GM21717 (cell line): ENCODE results near the gene PTPN12.
"Not testable (repeated sequence)": the region's sequence is repeated elsewhere in the genome, so short reads cannot be mapped to it uniquely, and the experiment has no call there.

Experiments
- ATAC-seq: cut with Tn5 transposase; IDR thresholded peaks from one replicate; pipeline ENCODE4 v1.9.1; 2021; ENCODE audit warnings: mild to moderate bottlenecking, moderate library complexity; ENCODE audit not compliant: unreplicated experiment

Gene PTPN12

DNA sequence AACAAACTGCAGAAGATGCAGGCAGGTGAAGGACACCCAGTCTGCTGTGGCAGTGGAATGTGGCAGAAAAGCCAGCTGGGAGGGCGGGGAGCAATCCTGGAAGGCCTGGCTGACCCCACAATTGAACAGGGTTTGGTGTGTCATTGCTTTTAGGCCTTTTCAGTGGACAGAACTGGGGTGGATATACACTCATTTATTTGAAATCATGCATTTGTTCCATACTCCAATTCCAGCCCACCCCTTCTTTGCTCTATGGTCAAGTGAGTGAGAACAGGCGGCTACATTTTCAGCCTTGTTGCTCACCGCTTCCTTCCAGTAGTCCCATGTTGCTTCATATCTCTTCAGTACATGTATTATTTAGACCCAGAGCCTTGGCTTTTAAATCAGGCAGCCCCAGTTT is 39.8 kb downstream of the PTPN12 start:
- ATAC-seq: no peak

DNA sequence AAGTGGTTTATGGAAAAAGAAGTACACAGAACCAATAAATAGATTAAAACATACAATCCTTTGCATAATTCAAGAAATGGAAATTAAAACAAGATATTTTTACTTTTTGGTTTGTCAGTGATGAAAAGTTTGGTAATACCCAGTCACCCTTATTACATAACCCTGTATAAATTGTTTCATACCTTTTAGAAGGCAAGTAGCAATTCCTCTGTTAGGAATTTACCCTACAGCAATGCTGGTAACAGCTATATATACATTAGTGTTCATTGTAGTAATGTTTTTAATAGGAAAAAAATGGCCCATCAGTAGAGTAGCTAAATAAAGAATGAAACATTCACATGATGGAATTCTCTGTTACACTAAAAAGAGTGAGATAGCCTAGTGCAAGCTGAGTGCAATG is 42.7 kb downstream of the PTPN12 start:
- ATAC-seq: no peak

DNA sequence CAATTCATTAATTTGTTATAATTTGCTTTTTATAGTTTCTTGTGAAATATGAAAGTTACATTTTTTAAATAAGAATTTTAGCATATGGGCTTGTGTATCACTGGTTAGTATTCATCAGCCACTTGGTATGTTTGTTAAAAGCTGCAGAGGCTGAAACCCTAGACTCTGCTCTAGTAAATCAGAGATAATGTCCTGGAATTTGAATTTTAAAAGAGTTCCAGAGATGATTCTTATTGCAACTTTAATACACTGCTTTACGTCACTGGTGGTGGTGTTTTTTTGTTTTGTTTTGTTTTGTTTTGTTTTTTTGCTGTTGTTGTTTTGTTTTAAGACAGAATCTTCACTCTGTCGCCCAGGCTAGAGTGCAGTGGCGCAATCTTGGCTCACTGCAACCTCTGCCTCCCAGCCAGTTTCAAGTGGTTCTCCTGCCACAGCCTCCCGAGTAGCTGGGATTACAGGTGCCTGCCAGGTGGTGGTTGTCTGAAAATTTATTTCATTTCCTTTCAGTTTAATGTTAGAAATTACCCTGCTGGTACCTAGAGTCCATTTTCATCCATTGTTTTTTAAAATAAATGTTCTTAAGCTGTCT is 43.8 kb downstream of the PTPN12 start:
- ATAC-seq: no peak

DNA sequence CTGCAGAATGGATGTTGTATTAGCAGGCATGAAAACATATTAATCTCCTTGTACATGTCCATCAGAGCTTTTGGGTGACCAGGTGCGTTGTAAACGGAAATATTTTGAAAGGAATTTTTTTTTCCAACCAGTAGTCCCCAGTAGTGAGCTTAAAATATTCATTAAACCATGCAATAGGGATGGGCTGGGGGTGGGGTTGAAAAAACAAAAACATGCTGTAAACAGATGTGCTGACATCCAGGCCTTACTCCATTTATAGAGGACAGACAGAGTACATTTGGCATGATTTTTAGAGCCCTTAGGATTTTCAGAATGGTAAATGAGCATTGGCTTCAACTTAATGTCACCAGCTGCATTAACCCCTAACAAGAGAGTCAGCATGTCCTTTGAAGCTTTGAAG is 50.2 kb downstream of the PTPN12 start:
- no peak for ATAC-seq

DNA sequence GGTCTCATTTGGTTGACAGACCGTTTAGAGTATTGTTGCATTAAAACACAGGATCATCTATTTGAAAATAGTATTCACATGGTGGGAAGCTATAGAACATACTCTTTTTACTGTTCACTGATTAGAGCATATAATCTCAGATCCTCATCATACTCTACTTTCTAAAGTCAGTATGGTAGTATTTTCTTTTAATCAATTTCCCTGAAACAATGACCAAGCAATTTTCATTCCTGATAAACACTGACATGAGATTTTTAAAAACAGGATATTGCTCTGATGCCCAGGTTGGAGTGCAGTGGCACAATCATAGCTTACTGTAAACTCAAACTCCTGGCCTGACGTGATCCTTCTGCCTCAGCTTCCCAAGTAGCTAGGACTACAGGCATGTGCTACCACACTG is 63.9 kb downstream of the PTPN12 start:
- ATAC-seq: no peak

DNA sequence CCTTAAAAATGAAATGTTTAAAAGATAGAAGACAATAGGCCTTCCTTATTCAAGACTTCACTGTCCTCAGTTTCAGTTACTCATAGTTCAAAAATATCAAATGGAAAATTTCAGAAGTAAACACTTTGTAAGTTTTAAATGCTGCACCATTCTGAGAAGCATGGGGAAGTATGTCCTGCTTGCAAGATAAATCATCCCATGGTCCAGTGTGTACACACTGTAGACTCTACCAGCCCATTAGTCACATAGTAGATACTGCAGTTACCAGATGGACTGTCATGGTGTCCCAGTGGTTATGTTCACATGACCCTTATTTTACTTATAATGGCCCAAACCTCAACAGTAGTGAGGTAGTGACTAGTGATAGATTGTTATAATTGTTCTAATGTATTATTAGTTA is 69.5 kb downstream of the PTPN12 start:
- no peak for ATAC-seq

DNA sequence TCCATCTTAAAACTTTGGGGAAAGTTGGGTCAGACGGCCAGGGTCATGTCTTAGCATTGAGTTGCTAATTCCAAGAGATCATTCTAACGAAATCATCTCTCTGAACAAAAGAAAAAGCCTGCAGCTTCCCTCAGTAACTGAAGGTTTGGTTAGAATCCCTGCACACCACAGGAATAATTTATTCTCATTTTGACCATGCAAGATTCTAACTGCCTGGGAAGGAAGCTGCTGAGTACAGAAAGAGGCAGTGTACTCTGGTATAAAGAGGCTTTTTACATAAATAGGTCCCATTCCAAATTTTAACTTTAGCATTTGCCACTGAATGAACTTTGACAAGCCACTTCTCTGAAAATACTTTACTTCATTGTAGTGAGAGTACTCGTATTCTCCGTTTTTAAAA is 82.2 kb downstream of the PTPN12 start:
- no peak for ATAC-seq

DNA sequence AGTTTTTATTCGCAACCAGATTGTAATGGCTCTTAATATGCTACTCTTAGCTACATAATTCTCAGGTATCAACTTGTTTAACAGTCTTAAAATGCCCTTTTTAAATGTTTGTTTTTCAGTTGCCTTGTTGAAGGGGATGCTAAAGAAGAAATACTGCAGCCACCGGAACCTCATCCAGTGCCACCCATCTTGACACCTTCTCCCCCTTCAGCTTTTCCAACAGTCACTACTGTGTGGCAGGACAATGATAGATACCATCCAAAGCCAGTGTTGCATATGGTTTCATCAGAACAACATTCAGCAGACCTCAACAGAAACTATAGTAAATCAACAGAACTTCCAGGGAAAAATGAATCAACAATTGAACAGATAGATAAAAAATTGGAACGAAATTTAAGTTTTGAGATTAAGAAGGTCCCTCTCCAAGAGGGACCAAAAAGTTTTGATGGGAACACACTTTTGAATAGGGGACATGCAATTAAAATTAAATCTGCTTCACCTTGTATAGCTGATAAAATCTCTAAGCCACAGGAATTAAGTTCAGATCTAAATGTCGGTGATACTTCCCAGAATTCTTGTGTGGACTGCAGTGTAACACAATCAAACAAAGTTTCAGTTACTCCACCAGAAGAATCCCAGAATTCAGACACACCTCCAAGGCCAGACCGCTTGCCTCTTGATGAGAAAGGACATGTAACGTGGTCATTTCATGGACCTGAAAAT is 89.7 kb downstream of the PTPN12 start:
- no peak for ATAC-seq

DNA sequence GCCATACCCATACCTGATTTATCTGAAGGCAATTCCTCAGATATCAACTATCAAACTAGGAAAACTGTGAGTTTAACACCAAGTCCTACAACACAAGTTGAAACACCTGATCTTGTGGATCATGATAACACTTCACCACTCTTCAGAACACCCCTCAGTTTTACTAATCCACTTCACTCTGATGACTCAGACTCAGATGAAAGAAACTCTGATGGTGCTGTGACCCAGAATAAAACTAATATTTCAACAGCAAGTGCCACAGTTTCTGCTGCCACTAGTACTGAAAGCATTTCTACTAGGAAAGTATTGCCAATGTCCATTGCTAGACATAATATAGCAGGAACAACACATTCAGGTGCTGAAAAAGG is 90.2 kb downstream of the PTPN12 start:
- no peak for ATAC-seq

DNA sequence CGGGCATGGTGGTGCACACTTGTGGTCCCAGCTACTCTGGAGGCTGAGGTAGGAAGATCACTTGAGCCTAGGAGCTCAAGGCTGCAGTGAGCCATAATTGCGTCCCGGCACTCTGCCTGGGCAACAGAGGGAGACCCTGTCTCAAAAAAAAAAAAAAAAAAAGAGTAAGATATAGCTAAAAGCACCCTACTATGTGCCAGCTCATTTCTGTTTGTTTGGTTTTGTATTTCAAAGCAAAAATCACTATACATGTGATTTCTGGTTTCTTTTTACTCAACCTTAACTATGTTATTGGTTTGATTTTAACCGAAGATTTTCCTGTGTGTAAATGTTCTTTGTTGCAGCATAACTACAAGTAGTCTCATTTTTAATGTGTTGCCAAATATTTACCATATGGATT is 92.7 kb downstream of the PTPN12 start:
- ATAC-seq: no peak

DNA sequence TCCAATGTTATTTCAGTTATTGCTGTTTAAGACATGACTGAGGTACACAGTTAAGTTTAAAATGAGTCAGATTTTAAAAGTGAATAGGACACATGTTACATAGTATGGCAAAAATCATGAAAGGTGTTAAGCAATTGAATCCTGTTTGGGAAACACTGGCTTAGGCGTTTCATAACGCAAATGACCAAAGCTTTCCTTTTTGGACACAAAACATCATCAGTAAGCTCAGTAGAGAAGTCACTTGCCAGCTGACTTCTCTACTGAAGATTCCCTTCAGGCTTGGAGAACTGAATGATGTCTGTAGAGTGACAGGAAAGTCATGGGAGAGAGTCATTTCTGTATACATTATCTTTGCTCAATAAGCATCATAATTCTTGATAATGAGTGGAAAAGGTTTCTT is 94.7 kb downstream of the PTPN12 start:
- ATAC-seq: no peak

DNA sequence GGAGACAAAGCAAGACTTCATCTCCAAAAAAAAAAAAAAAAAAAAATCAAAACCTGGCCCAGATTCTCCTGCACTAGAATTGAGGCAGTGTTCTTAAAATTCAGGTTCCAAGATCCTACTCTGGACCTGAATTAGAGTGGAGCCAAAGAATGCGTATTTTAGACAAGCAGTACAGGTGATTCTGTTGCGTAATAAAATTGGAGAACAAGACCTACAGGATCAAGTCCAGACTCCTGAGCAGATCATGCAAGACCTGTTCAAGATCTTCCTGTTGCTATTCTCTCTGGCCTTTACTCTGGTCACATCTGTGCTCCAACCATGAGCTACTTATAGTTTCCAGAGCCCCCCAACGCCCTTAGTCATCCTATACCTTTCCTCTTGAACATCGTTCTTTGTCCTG is 107.7 kb downstream of the PTPN12 start:
- no peak for ATAC-seq

DNA sequence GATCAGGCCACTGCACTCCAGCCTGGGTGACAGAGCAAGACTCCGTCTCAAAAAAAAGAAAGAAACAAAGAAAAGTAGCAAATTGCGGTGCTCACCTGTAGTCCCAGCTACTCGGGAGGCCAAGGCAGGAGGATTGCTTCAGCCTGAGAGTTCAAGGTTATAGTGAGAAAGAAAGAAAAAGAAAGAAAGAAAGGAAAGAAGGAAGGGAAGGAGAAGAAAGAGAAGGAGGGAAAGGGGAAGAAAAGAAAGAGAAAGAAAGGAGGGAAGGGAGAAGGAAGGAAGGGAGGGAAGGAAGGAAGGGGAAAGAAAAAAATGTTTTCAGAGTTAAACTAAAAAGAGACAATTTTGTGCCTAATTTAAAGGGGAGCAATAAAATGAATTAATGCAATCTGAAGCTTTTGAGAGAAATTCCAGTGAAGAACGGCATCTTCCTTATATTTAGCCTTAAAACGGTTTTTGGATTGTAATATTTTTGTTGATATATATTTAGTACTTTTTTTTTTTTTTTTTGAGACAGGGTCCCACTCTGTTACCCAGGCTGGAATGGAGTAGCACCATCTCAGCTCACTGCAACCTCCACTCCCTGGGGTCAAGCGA is 111.7 kb downstream of the PTPN12 start:
- ATAC-seq: no peak

DNA sequence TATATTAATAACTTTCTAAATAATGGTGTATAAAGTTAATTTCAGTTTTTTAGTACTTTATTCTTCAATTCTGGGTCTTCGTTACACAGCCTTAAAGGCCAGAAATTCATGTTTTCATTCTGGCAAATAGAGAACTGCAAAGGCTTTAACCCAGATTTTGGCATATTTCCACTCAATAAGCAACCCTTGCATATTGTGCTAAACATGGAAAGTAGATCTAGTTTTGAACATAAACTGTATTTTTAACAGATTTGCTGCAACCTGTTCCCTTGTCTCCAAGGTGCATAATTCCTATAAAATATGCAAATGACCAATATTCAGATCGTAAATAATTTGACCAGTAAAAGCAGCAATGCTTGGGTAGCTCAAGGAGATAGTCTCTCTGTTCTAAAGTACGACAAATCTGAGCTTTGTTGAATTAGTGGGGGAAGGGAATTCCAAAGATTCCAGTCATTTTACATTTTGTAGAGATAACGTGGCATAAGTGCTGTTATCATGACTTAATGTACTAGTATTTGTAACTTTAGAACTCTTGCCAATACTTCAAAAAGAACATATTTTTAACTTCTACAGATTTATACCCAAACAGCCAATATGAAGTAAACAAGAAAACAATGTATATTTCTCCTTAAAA is 112.7 kb downstream of the PTPN12 start:
- no peak for ATAC-seq

DNA sequence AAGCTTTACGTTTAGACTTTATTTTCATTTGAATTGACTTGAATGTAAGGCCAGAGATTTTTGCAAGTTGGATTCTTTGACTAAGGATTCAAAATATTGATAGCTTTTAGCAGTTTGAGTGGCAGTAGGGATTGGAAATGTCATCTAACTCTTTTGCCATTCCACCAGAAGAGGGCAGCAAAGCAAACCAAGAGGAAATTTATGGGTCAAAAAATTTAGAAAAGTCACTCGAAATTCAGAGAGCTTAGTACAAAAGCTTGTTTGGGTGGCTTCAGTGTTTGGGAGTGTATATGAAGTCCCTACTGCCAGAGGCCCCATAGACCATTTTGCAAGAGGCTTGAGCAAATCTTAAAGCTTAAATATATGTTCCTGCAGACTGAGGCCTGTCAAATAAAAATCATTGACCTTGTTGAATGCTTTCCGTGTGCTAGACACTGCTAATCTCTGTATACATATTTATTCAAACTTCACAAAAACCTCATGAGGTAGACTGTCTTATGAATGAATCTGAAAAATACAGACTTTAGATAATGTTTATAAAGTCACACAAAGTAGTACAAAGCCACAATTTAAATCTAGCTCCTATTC is 114.6 kb downstream of the PTPN12 start:
- ATAC-seq: no peak

DNA sequence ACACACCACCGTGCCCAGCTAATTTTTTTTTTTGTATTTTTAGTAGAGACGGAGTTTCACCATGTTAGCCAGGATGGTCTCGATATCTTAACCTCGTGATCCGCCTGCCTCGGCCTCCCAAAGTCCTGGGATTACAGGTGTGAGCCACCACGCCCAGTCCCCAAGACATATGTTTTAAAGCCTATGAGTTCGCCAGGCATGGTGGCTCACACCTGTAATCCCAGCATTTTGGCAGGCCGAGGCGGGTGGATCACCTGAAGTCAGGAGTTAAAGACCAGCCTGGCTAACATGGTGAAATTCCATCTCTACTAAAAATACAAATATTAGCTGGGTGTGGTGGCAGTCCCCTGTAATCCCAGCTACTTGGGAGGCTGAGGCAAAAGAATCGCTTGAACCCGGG is 115.7 kb downstream of the PTPN12 start:
- not testable (repeated sequence) for ATAC-seq

DNA sequence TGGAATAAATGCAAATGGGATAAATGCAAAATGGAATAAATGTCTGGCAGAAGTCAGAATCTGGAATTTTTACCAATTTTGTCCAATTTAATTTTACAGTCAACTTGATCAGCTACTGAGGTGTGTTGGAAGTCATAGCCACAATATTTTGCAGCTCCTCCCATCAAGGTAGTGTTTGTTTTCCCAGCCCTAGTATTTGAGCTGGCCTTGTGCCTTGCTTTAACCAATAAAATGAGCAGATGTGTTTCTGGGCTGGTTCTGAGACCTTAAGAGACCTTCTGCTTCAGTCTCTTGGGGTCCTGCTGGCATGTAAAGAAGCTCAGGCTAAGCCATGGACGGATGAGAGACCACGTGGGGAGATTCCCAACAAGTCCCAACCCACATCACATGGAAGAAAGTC is 116.5 kb downstream of the PTPN12 start:
- ATAC-seq: no peak

DNA sequence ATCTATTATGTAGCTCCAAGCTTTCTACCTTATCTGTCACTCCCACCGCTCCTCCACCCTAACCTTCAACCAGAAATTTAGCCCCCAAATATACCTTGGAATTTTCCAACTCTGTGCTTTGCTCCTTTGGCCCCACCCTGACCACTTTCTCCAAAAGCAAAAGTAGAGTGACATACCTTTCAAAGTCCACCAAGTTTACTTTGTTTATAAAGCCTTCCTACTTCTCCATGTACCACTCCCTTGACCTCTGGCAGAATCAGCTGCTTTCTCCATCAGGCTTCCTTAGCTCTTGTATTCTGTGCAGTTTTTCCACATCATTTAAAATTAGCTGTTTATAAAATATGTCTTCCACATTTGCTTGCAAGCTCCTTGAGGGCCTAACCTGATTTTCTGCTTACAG is 118.3 kb downstream of the PTPN12 start:
- no peak for ATAC-seq

DNA sequence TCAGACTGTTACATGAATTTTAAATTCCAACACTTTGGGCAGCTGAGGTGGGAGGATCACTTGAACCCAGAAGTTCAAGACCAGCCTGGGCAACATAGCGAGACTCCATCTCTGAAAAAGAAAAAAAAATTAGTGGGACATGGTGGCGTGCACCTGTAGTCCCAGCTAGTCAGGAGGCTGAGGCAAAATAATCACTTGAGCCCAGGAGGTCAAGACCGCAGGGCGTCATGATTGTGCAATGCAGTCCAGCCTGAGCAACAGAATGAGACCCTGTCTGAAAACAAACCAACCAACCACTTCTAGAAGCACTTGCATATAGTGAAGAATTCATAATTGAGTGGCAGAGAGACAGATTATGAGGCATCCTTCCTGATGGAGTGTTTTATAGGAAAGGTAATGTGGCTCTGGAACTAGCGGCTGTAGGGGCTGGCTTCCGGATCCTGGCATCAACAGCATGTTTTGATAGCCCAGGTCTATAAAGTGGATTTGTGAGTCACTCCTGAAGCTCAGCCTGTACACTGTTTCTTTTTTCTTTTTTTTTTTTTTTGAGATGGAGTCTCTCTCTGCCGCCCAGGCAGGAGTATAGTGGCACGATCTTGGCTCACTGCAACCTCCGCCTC is 118.9 kb downstream of the PTPN12 start:
- ATAC-seq: no peak

DNA sequence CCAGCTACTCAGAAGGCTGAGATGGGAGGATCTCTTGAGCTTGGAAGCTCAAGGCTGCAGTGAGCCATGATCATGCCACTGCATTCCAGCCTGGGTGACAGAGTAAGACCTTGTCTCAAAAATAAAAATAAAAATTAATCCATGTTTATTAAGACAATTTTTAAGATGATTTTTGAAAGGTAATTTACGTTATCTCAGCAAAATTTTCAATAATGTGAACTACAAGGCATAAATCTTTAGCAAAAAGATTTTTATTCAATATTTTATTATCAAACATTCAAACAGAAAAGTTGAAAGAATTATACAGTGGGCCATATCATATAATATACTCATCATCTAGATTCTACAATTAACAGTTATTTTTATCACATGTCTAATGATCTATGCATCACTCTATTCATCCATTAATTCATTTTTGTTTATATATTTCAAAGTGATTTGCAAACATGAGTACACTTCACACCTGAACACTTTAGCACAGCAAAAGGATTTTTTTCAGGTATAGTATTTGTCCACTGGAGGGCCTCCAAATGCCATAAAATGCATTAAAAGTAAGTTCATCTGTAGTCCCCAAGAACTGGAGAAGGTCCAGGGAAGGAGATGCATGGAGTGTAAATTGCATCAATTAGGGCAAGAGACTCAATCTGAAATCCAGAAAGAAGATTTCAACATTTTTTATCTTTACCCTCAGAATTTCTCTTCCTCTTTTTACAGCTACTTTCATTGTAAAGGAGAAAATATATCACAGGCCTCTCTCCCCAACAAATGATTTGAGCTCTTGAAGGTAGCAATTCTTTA is 120.5 kb downstream of the PTPN12 start:
- ATAC-seq: no peak

DNA sequence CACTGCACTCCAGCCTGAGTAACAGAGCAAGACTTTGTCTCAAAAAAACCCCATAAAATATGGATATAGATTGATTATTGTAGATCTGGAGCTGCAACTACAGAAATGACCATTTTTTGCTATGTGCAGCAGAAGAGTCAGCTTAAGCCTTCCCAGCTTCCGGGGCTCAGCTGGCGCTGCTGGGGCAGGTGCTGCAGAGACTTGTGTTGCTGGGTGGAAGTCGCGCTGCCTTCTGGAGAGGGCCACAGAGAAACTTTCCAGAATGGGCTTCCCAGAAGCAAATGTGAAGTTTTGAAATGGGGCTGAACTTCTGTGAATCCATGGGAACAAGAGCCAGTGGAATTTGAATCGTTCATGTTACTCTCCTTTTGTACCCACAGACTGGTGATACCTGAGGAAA is 121.8 kb downstream of the PTPN12 start:
- ATAC-seq: no peak
